GM13976 (cell line): ENCODE results near the gene LRRC4C.
"Not testable (repeated sequence)": the region's sequence is repeated elsewhere in the genome, so short reads cannot be mapped to it uniquely, and the experiment has no call there.

ENCODE experiments used
- DNase-seq: peaks from one replicate; pipeline ENCODE4 v3.0.0; 2012; ENCODE audit warnings: low spot score
- CTCF ChIP-seq: IDR thresholded peaks from 2 replicates; pipeline ENCODE4 v1.5.1; 2012; ENCODE audit warnings: borderline replicate concordance, mild to moderate bottlenecking; ENCODE audit not compliant: insufficient read depth; ENCODE audit errors: extremely low read depth, missing control alignments, control extremely low read depth
- in situ Hi-C: fragments of 300-500 bp; cut with MboI; formaldehyde crosslinking; loops from one replicate; pipeline ENCODE4 v1.12.0; 2022; ENCODE audit warnings: low sequenced_read_pairs, mixed read lengths, inconsistent platforms; ENCODE audit not compliant: unreplicated experiment

LRRC4C gene

GRCh38 chr11:41039592-41039991, 419.9 kb downstream of the LRRC4C start:
- no peak for TF ChIP-seq CTCF
- in situ Hi-C loops, result no loop called here
- DNase-seq, result no peak

DNA sequence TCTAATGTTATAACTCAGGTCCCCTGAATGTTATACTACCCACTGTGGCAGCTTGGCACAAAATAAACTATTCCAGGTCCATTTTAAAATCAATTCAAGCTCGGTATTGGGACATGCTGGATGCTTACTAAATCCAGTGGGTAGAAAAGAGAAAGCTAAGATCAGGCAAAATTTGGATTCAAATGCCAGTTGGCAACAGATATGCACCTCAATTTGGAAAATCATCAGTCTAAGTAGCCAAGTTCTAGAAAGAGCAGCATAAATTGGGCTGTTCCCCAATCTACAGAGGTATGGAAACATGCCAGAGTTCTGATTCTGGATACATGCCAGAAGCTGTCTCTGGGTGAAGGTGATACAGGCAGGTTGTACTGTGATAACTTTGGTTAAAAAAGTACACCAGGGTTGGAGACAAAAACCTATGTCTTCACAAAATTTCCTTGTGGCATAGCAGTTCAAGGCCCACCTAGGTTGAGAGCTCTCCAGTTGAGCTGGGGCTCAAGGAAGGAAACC, 427.8 kb downstream of the LRRC4C start:
- DNase-seq, result no peak
- no peak for TF ChIP-seq CTCF
- in situ Hi-C loops, result no loop called here

GRCh38 chr11:41020259-41020658, 439.2 kb downstream of the LRRC4C start:
- in situ Hi-C loops, result no loop called here
- TF ChIP-seq CTCF, result no peak
- DNase-seq, result no peak

DNA sequence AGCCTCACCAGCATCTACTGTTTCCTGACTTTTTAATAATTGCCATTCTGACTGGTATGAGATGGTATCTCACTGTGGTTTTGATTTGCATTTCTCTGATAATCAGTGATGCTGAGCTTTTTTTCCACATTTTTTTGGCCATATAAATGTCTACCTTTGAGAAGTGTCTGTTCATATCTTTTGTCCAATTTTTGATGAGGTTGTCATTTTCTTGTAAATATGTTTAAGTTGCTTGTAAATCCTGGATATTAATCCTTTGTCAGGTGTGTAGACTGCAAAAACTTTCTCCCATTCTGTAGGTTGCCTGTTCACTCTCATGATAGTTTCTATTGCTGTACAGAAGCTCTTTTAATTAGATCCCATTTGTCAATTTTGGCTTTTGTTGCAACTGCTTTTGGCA, 439.8 kb downstream of the LRRC4C start:
- DNase-seq, in situ Hi-C loops: not testable (repeated sequence)

- TF ChIP-seq CTCF, result no peak
- in situ Hi-C loops, result no loop called here
- no peak for DNase-seq
Measured at GRCh38 chr11:41018224-41018623, 441.2 kb downstream of the LRRC4C start.

- no peak for TF ChIP-seq CTCF
- no peak for DNase-seq
- in situ Hi-C loops, result no loop called here
Measured at GRCh38 chr11:41010361-41011050, 448.9 kb downstream of the LRRC4C start.

DNA sequence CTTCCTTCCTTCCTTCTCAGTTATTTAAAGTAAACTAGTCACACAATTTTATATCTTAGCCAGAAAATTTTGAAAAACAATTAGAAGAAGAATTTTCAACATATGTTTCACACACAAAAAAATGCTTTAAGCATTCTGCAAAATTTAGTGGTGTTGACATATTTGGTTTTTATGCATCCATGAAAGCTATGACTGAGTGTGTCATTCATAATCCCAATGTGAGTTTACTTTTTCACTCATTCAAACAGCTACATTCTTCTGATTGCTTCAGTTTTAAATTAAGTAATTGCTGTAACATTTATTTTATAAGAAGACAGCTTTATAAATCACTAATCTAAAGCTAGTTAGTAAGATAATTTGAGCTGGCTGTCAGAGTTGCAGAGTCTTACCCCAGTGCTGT, 453.5 kb downstream of the LRRC4C start:
- no peak for TF ChIP-seq CTCF
- in situ Hi-C loops, result no loop called here
- no peak for DNase-seq
